CD14-positive monocyte (primary cell): Measurements from ENCODE around the gene SLCO3A1. TPM values are rescaled to one million over a fixed set of nuclear protein-coding genes. Genes with fewer than 3 reads are reported as not detected.

Source experiments
- DNase-seq, 3 donors: peaks; one replicate each; pipeline ENCODE4 v3.0.0-alpha.2; 2011 to 2022
- H2AFZ ChIP-seq: 2 replicates; pipeline ENCODE4 v1.6.0; 2012; ENCODE audit warnings: mild to moderate bottlenecking, low read depth, low read length, inconsistent platforms; ENCODE audit not compliant: insufficient read depth, poor library complexity, severe bottlenecking
- H3K27ac ChIP-seq, 2 donors: 1 replicate in 1 of 2; 2 replicates in 1 of 2; pipeline ENCODE4 v1.5.1; 2012 to 2013; ENCODE audit warnings: low read length in 2 of 2, control low read depth in 1 of 2, inconsistent platforms in 1 of 2, low read depth in 1 of 2, mild to moderate bottlenecking in 1 of 2
- H3K27me3 ChIP-seq, 2 donors: one replicate each; pipeline versions ENCODE4 v1.6.0 to v1.6.1; 2011 to 2013; ENCODE audit warnings: low read length in 2 of 2; ENCODE audit not compliant: control insufficient read depth in 2 of 2, insufficient read depth in 2 of 2
- H3K36me3 ChIP-seq, 2 donors: replicated peaks in 1 of 2; 1 replicate in 1 of 2; 2 replicates in 1 of 2; pipeline versions ENCODE4 v1.5.1 to v1.6.1; 2012 to 2013; ENCODE audit warnings: low read length in 2 of 2, control low read depth in 1 of 2, inconsistent platforms in 1 of 2, mild to moderate bottlenecking in 1 of 2; ENCODE audit not compliant: insufficient read depth in 2 of 2, control insufficient read depth in 1 of 2
- H3K4me1 ChIP-seq, 2 donors: 1 replicate in 1 of 2; 2 replicates in 1 of 2; pipeline versions ENCODE4 v1.5.1 to v1.6.1; 2012 to 2013; ENCODE audit warnings: low read length in 2 of 2, control low read depth in 1 of 2, inconsistent platforms in 1 of 2, mild to moderate bottlenecking in 1 of 2, moderate library complexity in 1 of 2; ENCODE audit not compliant: insufficient read depth in 2 of 2, control insufficient read depth in 1 of 2
- H3K4me2 ChIP-seq: replicated peaks from 2 replicates; pipeline ENCODE3; 2012; ENCODE audit warnings: low read length, moderate library complexity, mild to moderate bottlenecking; ENCODE audit not compliant: poor library complexity, severe bottlenecking; ENCODE audit errors: extremely low read depth
- H3K4me3 ChIP-seq, 3 experiments: fragments of 200-600 bp in 1 of 3; sonication (generic) in 1 of 3; replicated peaks in 1 of 3; 1 replicate in 2 of 3; 2 replicates in 1 of 3; pipeline ENCODE4 v1.5.1; 2011 to 2013; ENCODE audit warnings: low read length in 3 of 3, mild to moderate bottlenecking in 3 of 3, control low read depth in 2 of 3, low read depth in 2 of 3, inconsistent platforms in 1 of 3, moderate library complexity in 1 of 3
- H3K79me2 ChIP-seq: 2 replicates; pipeline ENCODE4 v1.6.0; 2012; ENCODE audit warnings: mild to moderate bottlenecking, control low read depth, inconsistent platforms, low read length, moderate library complexity; ENCODE audit not compliant: insufficient read depth
- H3K9ac ChIP-seq: 2 replicates; pipeline ENCODE4 v1.6.0; 2017; ENCODE audit warnings: low read length, mild to moderate bottlenecking; ENCODE audit not compliant: insufficient read depth, poor library complexity, severe bottlenecking
- H3K9me3 ChIP-seq, 2 donors: replicated peaks in 1 of 2; 1 replicate in 1 of 2; 2 replicates in 1 of 2; pipeline versions ENCODE4 v1.5.1 to v1.6.1; 2012 to 2013; ENCODE audit warnings: low read length in 2 of 2, control low read depth in 1 of 2; ENCODE audit not compliant: control insufficient read depth in 1 of 2, insufficient read depth in 1 of 2
- H4K20me1 ChIP-seq: 2 replicates; pipeline ENCODE4 v1.6.0; 2012; ENCODE audit warnings: mild to moderate bottlenecking, low read length, control low read depth, moderate library complexity; ENCODE audit not compliant: insufficient read depth
- H3K27ac Mint-ChIP-seq, 7 donors: one replicate each; pipeline ENCODE4 v1.8.0; 2020; ENCODE audit warnings: mild to moderate bottlenecking in 7 of 7, mixed read lengths in 7 of 7, moderate library complexity in 6 of 7, inconsistent platforms in 2 of 7
- H3K27me3 Mint-ChIP-seq, 3 donors: one replicate each; pipeline ENCODE4 v1.8.0; 2021 to 2022; ENCODE audit warnings: low read depth in 3 of 3, mild to moderate bottlenecking in 3 of 3, mixed read lengths in 3 of 3, moderate library complexity in 3 of 3, inconsistent platforms in 1 of 3
- H3K36me3 Mint-ChIP-seq, 2 donors: one replicate each; pipeline ENCODE4 v1.8.0; 2020; ENCODE audit warnings: mixed read lengths in 2 of 2, inconsistent platforms in 1 of 2, mild to moderate bottlenecking in 1 of 2
- H3K4me1 Mint-ChIP-seq: one replicate; pipeline ENCODE4 v1.8.0; 2020; ENCODE audit warnings: mild to moderate bottlenecking, mixed read lengths
- H3K4me3 Mint-ChIP-seq, 2 donors: one replicate each; pipeline ENCODE4 v1.8.0; 2020; ENCODE audit warnings: mild to moderate bottlenecking in 2 of 2, mixed read lengths in 2 of 2, moderate library complexity in 1 of 2
- H3K9me3 Mint-ChIP-seq, 7 donors: one replicate each; pipeline ENCODE4 v1.8.0; 2020 to 2022; ENCODE audit warnings: mixed read lengths in 7 of 7, mild to moderate bottlenecking in 6 of 7, moderate library complexity in 6 of 7, inconsistent platforms in 2 of 7
- WGBS: methylation state at CpG from one replicate; pipeline ENCODE4 v1.1.5; 2013; ENCODE audit warnings: missing lambda C conversion rate; ENCODE audit not compliant: insufficient coverage; 5-methylcytosine and 5-hydroxymethylcytosine counted together
- intact Hi-C, 2 donors: fragments of 100-400 bp; cut with micrococcal nuclease; formaldehyde crosslinking; loops; one replicate each; pipeline versions ENCODE4 v1.15.0 to v1.15.1; 2023
- polyA plus RNA-seq, 3 donors: library from polyadenylated mRNA; depleted of rRNA in 1 of 3; unstranded in 2 of 3; stranded (reverse) in 1 of 3; fragments of 300-500 nt in 2 of 3; fragments of >200 nt in 1 of 3; fragmentation: Illumina TruSeq in 2 of 3; gene quantifications; 1 replicate in 2 of 3; 2 replicates in 1 of 3; pipeline ENCODE4 v1.2.3, GENCODE V29; 2012 to 2021
- TF ChIP-seq, protein P1 (sequence below): fragments of 200-600 bp; IDR thresholded peaks from one replicate; pipeline ENCODE4 v1.8.0; 2022; ENCODE audit warnings: antibody characterized with exemption, mild to moderate bottlenecking

The SLCO3A1 gene
- polyA plus RNA-seq, 3 donors: 53.7 to 76.2 (median 62.8) TPM

DNA sequence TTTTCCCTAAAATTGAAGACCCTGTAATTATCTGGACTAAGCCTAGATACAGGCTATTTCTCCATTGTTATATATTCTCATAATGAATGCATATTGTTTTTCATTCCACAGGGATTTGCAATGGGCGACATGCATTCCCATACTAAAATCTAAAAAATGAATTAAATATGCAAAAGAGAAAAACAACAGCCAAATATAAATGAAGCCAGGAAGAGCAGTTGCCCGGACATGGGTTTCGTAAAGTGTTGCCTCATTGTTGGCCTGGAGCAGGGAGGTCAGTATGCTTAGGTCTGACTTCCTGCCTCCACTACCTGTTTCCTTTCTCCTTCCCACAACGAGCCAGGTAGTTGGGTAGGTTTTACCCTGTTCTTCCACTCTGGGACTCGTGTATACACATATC lies 27.1 kb upstream of the SLCO3A1 start:
- peaks cover 0 to 6% (median 2%) of the 10 kb centered on the region in 7 donors for H3K9me3 Mint-ChIP-seq
- H3K79me2 ChIP-seq: no peaks in the 10 kb centered on the region
- no peaks in the 10 kb centered on the region for H3K27me3 ChIP-seq
- H3K27ac Mint-ChIP-seq: no peak overlapping the region
- no peaks in the 10 kb centered on the region for H3K36me3 ChIP-seq
- no peaks in the 10 kb centered on the region for H4K20me1 ChIP-seq
- no peaks in the 10 kb centered on the region for H3K9me3 ChIP-seq
- H3K4me3 Mint-ChIP-seq: no peak overlapping the region
- H3K4me3 ChIP-seq: no peak overlapping the region
- peaks cover 0 to 2% (median 2%) of the 10 kb centered on the region in 3 donors for H3K27me3 Mint-ChIP-seq
- no peak for DNase-seq
- intact Hi-C loops: no loop called here
- H3K4me2 ChIP-seq: no peak overlapping the region
- H3K4me1 ChIP-seq: no peaks in the 10 kb centered on the region
- no peaks in the 10 kb centered on the region for H3K36me3 Mint-ChIP-seq
- H3K27ac ChIP-seq: no peak overlapping the region
- H2AFZ ChIP-seq: no peak overlapping the region
- no peaks in the 10 kb centered on the region for H3K4me1 Mint-ChIP-seq
- no CpG with 5 or more reads among the region's 5 CpGs for WGBS
- H3K9ac ChIP-seq: no peak overlapping the region
- TF ChIP-seq, protein P1, sequence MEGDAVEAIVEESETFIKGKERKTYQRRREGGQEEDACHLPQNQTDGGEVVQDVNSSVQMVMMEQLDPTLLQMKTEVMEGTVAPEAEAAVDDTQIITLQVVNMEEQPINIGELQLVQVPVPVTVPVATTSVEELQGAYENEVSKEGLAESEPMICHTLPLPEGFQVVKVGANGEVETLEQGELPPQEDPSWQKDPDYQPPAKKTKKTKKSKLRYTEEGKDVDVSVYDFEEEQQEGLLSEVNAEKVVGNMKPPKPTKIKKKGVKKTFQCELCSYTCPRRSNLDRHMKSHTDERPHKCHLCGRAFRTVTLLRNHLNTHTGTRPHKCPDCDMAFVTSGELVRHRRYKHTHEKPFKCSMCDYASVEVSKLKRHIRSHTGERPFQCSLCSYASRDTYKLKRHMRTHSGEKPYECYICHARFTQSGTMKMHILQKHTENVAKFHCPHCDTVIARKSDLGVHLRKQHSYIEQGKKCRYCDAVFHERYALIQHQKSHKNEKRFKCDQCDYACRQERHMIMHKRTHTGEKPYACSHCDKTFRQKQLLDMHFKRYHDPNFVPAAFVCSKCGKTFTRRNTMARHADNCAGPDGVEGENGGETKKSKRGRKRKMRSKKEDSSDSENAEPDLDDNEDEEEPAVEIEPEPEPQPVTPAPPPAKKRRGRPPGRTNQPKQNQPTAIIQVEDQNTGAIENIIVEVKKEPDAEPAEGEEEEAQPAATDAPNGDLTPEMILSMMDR: no peak

DNA sequence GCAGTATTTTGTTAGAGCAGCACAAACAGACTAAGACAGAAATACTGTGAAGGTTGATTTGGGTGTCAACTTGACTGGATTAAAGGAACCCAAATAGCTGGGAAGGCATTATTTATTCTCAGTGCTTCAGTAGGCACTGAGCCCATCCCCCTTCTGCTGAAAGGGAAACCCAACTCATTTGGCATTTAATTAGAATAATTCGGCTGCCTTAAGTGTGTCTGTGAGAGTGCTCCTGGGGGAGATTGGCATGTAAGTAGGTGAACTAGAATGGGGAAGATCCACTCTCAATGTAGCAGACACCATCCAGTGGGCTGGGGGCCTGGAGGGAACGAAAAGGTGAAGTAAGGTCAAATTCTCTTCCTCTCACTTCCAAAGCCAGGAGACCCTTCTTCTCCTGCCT lies 20.5 kb upstream of the SLCO3A1 start:
- Histone ChIP-seq H3K36me3 (no peaks in the 10 kb centered on the region), H3K9ac (no peak overlapping the region), H3K4me2 (no peak overlapping the region), H3K79me2 (no peaks in the 10 kb centered on the region), H4K20me1 (no peaks in the 10 kb centered on the region), H3K4me3 (no peak overlapping the region), H2AFZ (no peak overlapping the region), H3K27ac (no peak overlapping the region), H3K9me3 (no peaks in the 10 kb centered on the region), H3K27me3 (no peaks in the 10 kb centered on the region), H3K4me1 (no peaks in the 10 kb centered on the region)
- no CpG with 5 or more reads among the region's 2 CpGs for WGBS
- H3K9me3 Mint-ChIP-seq: peaks cover 2 to 17% (median 4%) of the 10 kb centered on the region in 7 donors
- no peak overlapping the region for H3K4me3 Mint-ChIP-seq
- H3K36me3 Mint-ChIP-seq: no peaks in the 10 kb centered on the region
- intact Hi-C loops: no loop called here
- DNase-seq: no peak
- H3K27ac Mint-ChIP-seq: no peak overlapping the region
- TF ChIP-seq, protein P1: no peak
- peaks cover 0 to 4% (median 3%) of the 10 kb centered on the region in 3 donors for H3K27me3 Mint-ChIP-seq
- no peaks in the 10 kb centered on the region for H3K4me1 Mint-ChIP-seq
